HFFc6 (cell line): ENCODE data around the gene CFAP52. TPM values are rescaled to one million over a fixed set of nuclear protein-coding genes. Genes with fewer than 3 reads are reported as not detected.
"Not testable (repeated sequence)": the region's sequence is repeated elsewhere in the genome, so short reads cannot be mapped to it uniquely, and the experiment has no call there.

Experiments
- DNase-seq: peaks from one replicate; pipeline ENCODE4 v3.0.0-alpha.2; 2018
- H3K27ac Mint-ChIP-seq: 2 replicates; pipeline ENCODE4 v1.8.0; 2020; ENCODE audit warnings: mild to moderate bottlenecking, mixed read lengths
- H3K27me3 Mint-ChIP-seq: 2 replicates; pipeline ENCODE4 v1.8.0; 2021; ENCODE audit warnings: mild to moderate bottlenecking, moderate library complexity, mixed read lengths; ENCODE audit not compliant: insufficient read depth
- H3K36me3 Mint-ChIP-seq: 2 replicates; pipeline ENCODE4 v1.8.0; 2021; ENCODE audit warnings: low read depth, mixed read lengths
- H3K4me1 Mint-ChIP-seq: 2 replicates; pipeline ENCODE4 v1.8.0; 2020; ENCODE audit warnings: low read depth, mixed read lengths
- H3K4me3 Mint-ChIP-seq: 2 replicates; pipeline ENCODE4 v1.8.0; 2020; ENCODE audit warnings: mild to moderate bottlenecking, moderate library complexity, mixed read lengths
- H3K9me3 Mint-ChIP-seq: 2 replicates; pipeline ENCODE4 v1.8.0; 2020; ENCODE audit warnings: mild to moderate bottlenecking, mixed read lengths
- total RNA-seq, 6 experiments: library from RNA; stranded (reverse); fragmentation: NEBNext Ultra II Directional; extraction: Animal tissue kit (Norgen Biotek cat#: 25700); gene quantifications; 2 replicates in 1 of 6; 3 replicates in 5 of 6; pipeline ENCODE4 v1.2.3, GENCODE V29; 2021
- TF ChIP-seq, protein P1 (sequence below): fragments of 200-600 bp; sonication (generic); IDR thresholded peaks from 2 replicates; pipeline ENCODE4 v1.5.0; 2021; ENCODE audit warnings: antibody characterized with exemption, mild to moderate bottlenecking

Gene CFAP52
- total RNA-seq, 6 experiments from 2014 or later: not detected

DNA sequence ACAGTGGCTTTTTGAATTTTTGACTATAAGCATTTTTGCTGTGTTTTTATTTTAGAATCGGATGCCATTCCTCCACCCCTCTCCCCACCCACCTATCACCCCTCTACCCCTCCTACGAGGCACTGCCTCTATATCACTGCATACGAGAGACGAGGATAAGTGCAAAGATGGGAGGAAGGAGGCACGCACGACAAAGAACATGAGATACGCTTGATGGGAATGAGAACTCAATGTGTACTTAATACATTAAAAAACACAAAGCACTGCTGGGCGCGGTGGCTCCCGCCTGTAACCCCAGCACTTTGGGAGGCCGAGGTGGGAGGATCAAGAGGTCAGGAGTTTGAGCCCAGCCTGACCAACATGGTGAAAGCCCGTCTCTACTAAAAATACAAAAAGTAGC, 60.1 kb downstream of the CFAP52 start:
- Mint-ChIP-seq H3K9me3 (peaks cover 48% of the 10 kb centered on the region), H3K27me3 (no peaks in the 10 kb centered on the region; the same call in 1 of the 2 replicates), H3K27ac (no peak overlapping the region), H3K4me3 (no peak overlapping the region), H3K36me3 (0 out of 2 replicates have a peak, but pooled peaks cover under 1% of the 10 kb centered on the region), H3K4me1 (no peaks in the 10 kb centered on the region)
- TF ChIP-seq, protein P1, sequence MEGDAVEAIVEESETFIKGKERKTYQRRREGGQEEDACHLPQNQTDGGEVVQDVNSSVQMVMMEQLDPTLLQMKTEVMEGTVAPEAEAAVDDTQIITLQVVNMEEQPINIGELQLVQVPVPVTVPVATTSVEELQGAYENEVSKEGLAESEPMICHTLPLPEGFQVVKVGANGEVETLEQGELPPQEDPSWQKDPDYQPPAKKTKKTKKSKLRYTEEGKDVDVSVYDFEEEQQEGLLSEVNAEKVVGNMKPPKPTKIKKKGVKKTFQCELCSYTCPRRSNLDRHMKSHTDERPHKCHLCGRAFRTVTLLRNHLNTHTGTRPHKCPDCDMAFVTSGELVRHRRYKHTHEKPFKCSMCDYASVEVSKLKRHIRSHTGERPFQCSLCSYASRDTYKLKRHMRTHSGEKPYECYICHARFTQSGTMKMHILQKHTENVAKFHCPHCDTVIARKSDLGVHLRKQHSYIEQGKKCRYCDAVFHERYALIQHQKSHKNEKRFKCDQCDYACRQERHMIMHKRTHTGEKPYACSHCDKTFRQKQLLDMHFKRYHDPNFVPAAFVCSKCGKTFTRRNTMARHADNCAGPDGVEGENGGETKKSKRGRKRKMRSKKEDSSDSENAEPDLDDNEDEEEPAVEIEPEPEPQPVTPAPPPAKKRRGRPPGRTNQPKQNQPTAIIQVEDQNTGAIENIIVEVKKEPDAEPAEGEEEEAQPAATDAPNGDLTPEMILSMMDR: no peak
- DNase-seq: no peak

DNA sequence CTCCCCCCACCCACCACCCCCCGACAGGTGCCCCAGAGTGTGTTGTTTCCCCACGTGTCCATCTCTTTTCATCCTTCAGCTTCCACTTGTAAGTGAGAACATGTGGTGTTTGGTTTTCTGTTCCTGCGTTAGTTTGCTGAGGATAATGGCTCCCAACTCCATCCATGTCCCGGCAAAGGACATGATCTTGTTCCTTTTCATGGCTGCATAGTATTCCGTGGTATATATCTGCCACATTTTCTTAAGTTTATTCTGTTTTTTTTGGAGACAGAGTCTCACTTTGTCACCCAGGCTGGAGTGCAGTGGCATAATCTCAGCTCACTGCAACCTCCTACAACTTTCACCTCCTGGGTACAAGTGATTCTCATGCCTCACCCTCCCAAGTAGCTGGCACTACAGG, 63.9 kb downstream of the CFAP52 start:
- not testable (repeated sequence) for DNase-seq, H3K4me1 Mint-ChIP-seq, H3K36me3 Mint-ChIP-seq, H3K27me3 Mint-ChIP-seq, H3K27ac Mint-ChIP-seq, H3K4me3 Mint-ChIP-seq
- H3K9me3 Mint-ChIP-seq: peaks cover 36% of the 10 kb centered on the region

DNA sequence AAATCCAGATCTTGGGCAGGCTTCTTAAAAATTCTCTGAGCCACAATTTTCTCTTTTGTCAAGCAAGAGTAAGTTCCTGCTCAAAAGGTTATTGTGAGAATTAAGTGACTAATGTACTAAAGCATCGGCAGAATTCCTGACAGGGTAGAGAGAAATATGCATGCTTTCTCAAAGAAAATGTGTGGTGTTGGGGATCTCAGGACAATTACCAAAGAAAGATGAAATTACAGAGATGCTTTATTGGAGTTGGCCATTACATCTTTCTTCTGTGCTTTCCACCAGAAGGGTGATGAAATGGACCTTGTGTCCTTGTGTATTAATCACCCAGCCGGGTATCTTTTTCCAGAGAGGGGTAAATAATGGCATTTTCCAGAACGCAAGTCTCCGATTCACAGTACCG, 67.2 kb downstream of the CFAP52 start:
- DNase-seq: no peak
- H3K9me3 Mint-ChIP-seq: peaks cover 23% of the 10 kb centered on the region
- H3K27ac Mint-ChIP-seq: no peak overlapping the region
- TF ChIP-seq, protein P1: no peak
- peaks cover 8% of the 10 kb centered on the region for H3K4me1 Mint-ChIP-seq
- no peak overlapping the region for H3K4me3 Mint-ChIP-seq
- peaks cover 5% of the 10 kb centered on the region for H3K36me3 Mint-ChIP-seq
- peaks cover 4% of the 10 kb centered on the region for H3K27me3 Mint-ChIP-seq

DNA sequence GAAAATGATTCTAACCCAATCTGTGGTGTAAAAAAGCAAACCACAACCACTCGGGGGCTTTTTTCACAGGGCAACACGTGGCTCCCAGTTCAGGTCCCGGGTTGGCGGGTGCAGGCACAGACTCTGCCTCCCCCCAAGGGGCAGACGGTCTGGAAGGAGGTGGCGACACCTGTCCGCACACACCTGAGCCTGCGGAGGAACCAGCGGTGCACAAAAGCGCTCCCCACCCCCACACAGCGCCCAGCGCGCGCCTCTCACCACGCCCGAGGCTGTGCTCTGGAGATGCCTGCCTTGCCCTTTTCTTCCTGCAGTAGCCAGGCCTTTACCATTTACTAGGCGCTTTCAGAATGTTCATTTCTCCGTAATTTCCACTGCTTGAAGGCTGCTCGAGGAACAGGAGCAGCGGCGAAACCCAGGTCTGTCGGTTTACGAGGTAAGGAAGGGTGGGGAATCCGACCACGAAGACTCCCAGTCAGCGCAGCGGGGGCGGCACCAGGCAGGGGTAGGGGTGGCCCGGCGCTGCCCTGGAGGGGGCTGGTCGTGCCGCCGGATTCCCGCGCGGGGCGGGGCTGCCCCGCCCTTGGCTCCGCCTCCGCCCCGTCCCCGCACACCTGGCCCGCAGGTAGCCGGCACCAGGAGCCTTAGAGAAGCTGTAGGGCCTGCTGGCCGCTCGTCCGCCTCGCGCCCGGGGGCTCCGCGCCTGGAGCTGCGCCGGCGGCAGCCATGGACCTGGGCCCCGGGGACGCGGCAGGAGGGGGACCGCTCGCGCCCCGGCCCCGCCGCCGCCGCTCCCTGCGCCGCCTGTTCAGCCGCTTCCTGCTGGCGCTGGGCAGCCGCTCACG, 68.7 kb downstream of the CFAP52 start, which contains the start of gene USP43:
Gene USP43 (plus strand): TSS at position 608 of the 842 bp plus-strand sequence. CDS start 116 bp downstream, at position 724.
- Mint-ChIP-seq H3K4me3 (peak within 1 kb of the TSS; percentile 62; the same call in 1 of the 2 replicates), H3K9me3 (peaks cover 14% of the 10 kb centered on the region), H3K27ac (no peak within 1 kb of the TSS), H3K27me3 (peaks cover 4% of the 10 kb centered on the region), H3K4me1 (peaks cover 12% of the 10 kb centered on the region), H3K36me3 (peaks cover 5% of the 10 kb centered on the region)
- no peak for DNase-seq
- TF ChIP-seq, protein P1: no peak

DNA sequence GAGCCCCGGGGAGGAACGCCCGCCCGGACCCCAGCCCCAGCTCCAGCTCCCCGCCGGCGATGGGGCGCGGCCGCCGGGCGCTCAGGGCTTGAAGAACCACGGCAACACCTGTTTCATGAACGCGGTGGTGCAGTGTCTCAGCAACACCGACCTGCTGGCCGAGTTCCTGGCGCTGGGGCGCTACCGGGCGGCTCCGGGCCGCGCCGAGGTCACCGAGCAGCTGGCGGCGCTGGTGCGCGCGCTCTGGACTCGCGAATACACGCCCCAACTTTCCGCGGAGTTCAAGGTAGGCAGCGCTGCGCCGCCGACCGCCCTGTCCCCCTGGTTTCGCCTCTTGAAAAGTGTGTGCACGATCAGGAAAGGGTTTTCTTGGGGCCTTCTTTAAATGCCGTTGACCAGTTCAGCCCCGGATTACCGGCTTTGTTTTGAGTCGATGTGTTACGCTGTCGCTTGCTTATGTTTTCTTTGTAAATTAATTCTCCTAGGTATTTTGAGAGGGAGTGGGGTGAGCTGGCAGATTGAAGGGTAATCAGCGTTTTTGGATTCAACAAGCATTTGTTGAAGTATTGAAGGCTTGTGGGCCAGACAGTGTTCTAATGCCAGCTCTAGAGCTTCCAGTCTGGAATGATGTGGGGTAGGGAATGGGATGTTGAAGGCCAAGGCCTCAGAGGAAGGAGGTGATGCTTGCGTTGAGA, 69.6 kb downstream of the CFAP52 start:
- Mint-ChIP-seq H3K27ac (no peak overlapping the region), H3K4me1 (peaks cover 12% of the 10 kb centered on the region), H3K27me3 (peaks cover 4% of the 10 kb centered on the region), H3K9me3 (peaks cover 14% of the 10 kb centered on the region), H3K36me3 (peaks cover 5% of the 10 kb centered on the region), H3K4me3 (no peak overlapping the region; the same call in 1 of the 2 replicates)
- no peak for DNase-seq
- TF ChIP-seq, protein P1: no peak

DNA sequence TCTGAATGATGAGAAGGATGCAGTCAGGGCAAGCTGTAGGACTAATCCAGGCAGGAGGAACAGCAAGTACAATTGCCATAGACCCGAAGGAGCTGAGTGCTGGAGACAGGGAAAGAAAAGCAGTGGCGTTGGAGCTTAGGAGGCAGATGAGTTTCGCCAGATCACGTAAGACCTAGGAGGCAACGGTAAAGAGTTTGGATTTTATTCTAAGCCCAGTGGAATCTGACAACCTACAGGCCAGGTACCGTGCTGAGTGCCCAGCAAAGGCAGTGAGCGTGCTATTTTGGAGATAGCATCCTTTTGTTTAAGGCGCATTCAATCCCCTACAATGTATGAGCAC, 70.1 kb downstream of the CFAP52 start:
- H3K4me1 Mint-ChIP-seq: peaks cover 12% of the 10 kb centered on the region
- H3K9me3 Mint-ChIP-seq: peaks cover 14% of the 10 kb centered on the region
- no peak for DNase-seq
- no peak overlapping the region for H3K27ac Mint-ChIP-seq
- peaks cover 5% of the 10 kb centered on the region for H3K36me3 Mint-ChIP-seq
- H3K27me3 Mint-ChIP-seq: peaks cover 4% of the 10 kb centered on the region
- TF ChIP-seq, protein P1: no peak
- no peak overlapping the region; the same call in 1 of the 2 replicates for H3K4me3 Mint-ChIP-seq
